Measurements from ENCODE around the gene PXDN.

PXDN gene

GRCh38 chr2:1584691-1585485 lies 159.4 kb downstream of the PXDN start (continued):
- TF ChIP-seq ZNF138 (tag by site-specific recombination; IDR thresholded peaks at IDR 0.05; ENCODE audit: borderline replicate concordance) (no peak), PBX3 (CRISPR knock-in tag; IDR thresholded peaks at IDR 0.05) (no peak)

GRCh38 chr2:1584051-1584531 lies 160.2 kb downstream of the PXDN start:
- ChIA-PET CTCF (interaction anchor here (0.8 kb wide), 1 partner anchor 167 kb away, joined by 3 read pairs; no protein-coding TSS in a partner anchor), POLR2A (no interaction called here)
- TF ChIP-seq TCF7L2 (IDR thresholded peaks at IDR 0.05; ENCODE audit: borderline replicate concordance, low read depth, low read length) (no peak), KLF17 (tag by site-specific recombination; IDR thresholded peaks at IDR 0.05) (no peak), ZNF112 (tag by site-specific recombination; IDR thresholded peaks at IDR 0.05) (no peak), ZNF169 (tag by site-specific recombination; IDR thresholded peaks at IDR 0.05) (no peak), ZBTB11 (tag by site-specific recombination; conservative IDR thresholded peaks at IDR 0.05; ENCODE audit: low read depth) (no peak), OVOL3 (tag by site-specific recombination; IDR thresholded peaks at IDR 0.05) (no peak), ZBTB8A (tag by site-specific recombination; IDR thresholded peaks at IDR 0.05) (no peak), ZNF175 (tag by site-specific recombination; IDR thresholded peaks at IDR 0.05) (no peak), ZNF701 (tag by site-specific recombination; IDR thresholded peaks at IDR 0.05) (no peak), ZNF664 (tag by site-specific recombination; IDR thresholded peaks at IDR 0.05) (no peak), ZNF354C (tag by site-specific recombination; IDR thresholded peaks at IDR 0.05; ENCODE audit: borderline replicate concordance, low read depth) (no peak), PRDM6 (tag by site-specific recombination; IDR thresholded peaks at IDR 0.05) (no peak)
- H3K4me1 ChIP-seq (ENCODE audit: control insufficient read depth, insufficient read depth, low read length): no peaks in the 10 kb centered on the region
- H3K27ac ChIP-seq (ENCODE audit: extremely low read depth, low read depth, low read length): no peak overlapping the region
- H3K4me3 ChIP-seq (ENCODE audit: low read depth, low read length): no peak overlapping the region
- no peaks in the 10 kb centered on the region for H3K9me3 ChIP-seq (ENCODE audit: control insufficient read depth, insufficient read depth, low read depth, low read length)
- no peaks in the 10 kb centered on the region for H3K36me3 ChIP-seq (ENCODE audit: control insufficient read depth in 2 of 2, insufficient read depth in 1 of 2, low read length in 2 of 2)

GRCh38 chr2:1582891-1583341 lies 161.4 kb downstream of the PXDN start:
- Histone ChIP-seq H3K9me3 (ENCODE audit: control insufficient read depth, insufficient read depth, low read depth, low read length) (no peaks in the 10 kb centered on the region), H3K4me3 (ENCODE audit: low read depth, low read length) (no peak overlapping the region), H3K36me3 (ENCODE audit: control insufficient read depth in 2 of 2, insufficient read depth in 1 of 2, low read length in 2 of 2) (no peaks in the 10 kb centered on the region), H3K27ac (ENCODE audit: extremely low read depth, low read depth, low read length) (no peak overlapping the region), H3K4me1 (ENCODE audit: control insufficient read depth, insufficient read depth, low read length) (no peaks in the 10 kb centered on the region)
- POLR2A ChIA-PET: no interaction called here
- CTCF ChIA-PET: interaction anchor here (0.7 kb wide), 1 partner anchor 29 kb away, joined by 3 read pairs; no protein-coding TSS in a partner anchor
- TF ChIP-seq HIC1 (tag by site-specific recombination; IDR thresholded peaks at IDR 0.05): no peak
- no peak for TF ChIP-seq GLI2 (tag by site-specific recombination; IDR thresholded peaks at IDR 0.05; ENCODE audit: borderline replicate concordance, low read depth)
- TF ChIP-seq ZNF324 (tag by site-specific recombination; IDR thresholded peaks at IDR 0.05): no peak
- TF ChIP-seq ZEB2 (tag by site-specific recombination; IDR thresholded peaks at IDR 0.05): no peak
- no peak for TF ChIP-seq TRIM28 (IDR thresholded peaks at IDR 0.05; ENCODE audit: borderline replicate concordance, low read length)
- no peak for TF ChIP-seq ZNF366 (tag by site-specific recombination; conservative IDR thresholded peaks at IDR 0.05)
- TF ChIP-seq ZXDB (tag by site-specific recombination; IDR thresholded peaks at IDR 0.05): no peak

All from HEK293 (cell line).